Embryonic facial prominence (tissue), 1 donor: ENCODE results near the gene CARF.
"Not testable (repeated sequence)": the region's sequence is repeated elsewhere in the genome, so short reads cannot be mapped to it uniquely, and the experiment has no call there.

Source experiments
- DNase-seq: peaks from one replicate; pipeline ENCODE4 v3.0.0-alpha.2; 2016; ENCODE audit errors: extremely low spot score

The CARF gene

GRCh38 chr2:202911512-202912341 lies at the start of gene CARF, which contains the start of gene WDR12:
Gene CARF, plus strand, starts transcription at chr2:202912275. Its CDS starts 29,628 bp downstream, at chr2:202941903.
Gene WDR12, minus strand, starts transcription at chr2:202911673. Its CDS starts 197 bp downstream, at chr2:202911476.
- peak; percentile 93 for DNase-seq

- DNase-seq, result peak; percentile 60
Observed at GRCh38 chr2:202870431-202871299, 41.4 kb upstream of the CARF start.

- no peak for DNase-seq
Observed at GRCh38 chr2:202871300-202872141, 40.6 kb upstream of the CARF start, which contains the start of gene ICA1L. Gene ICA1L, minus strand, starts transcription at chr2:202871766. Its CDS starts 42,757 bp downstream, at chr2:202829009.

GRCh38 chr2:202877699-202878098 lies 34.4 kb upstream of the CARF start:
- no peak for DNase-seq

- DNase-seq, result no peak
Observed at GRCh38 chr2:202881570-202881969, 30.5 kb upstream of the CARF start.

- no peak for DNase-seq
Observed at GRCh38 chr2:202883987-202884675, 27.9 kb upstream of the CARF start.

- DNase-seq, result no peak
Observed at GRCh38 chr2:202885190-202885589, 26.9 kb upstream of the CARF start.

- not testable (repeated sequence) for DNase-seq
Observed at GRCh38 chr2:202905507-202905906, 6.6 kb upstream of the CARF start.

- no peak for DNase-seq
Observed at GRCh38 chr2:202908186-202908585, 3.9 kb upstream of the CARF start.

- no peak for DNase-seq
Observed at GRCh38 chr2:202909394-202910192, 2.5 kb upstream of the CARF start.

GRCh38 chr2:202910250-202910649 lies 1.8 kb upstream of the CARF start:
- not testable (repeated sequence) for DNase-seq

- no peak for DNase-seq
Observed at GRCh38 chr2:202910698-202911097, 1.4 kb upstream of the CARF start.

GRCh38 chr2:202911203-202911511 lies 918 bp upstream of the CARF start:
- no peak for DNase-seq

GRCh38 chr2:202912342-202913201 lies 497 bp downstream of the CARF start:
- DNase-seq, result not testable (repeated sequence)

GRCh38 chr2:202918860-202919259 lies 6.8 kb downstream of the CARF start:
- no peak for DNase-seq

- DNase-seq, result no peak
Observed at GRCh38 chr2:202932425-202933138, 20.5 kb downstream of the CARF start.

- no peak for DNase-seq
Observed at GRCh38 chr2:202933139-202933510, 21.1 kb downstream of the CARF start.

GRCh38 chr2:202933958-202934357 lies 21.9 kb downstream of the CARF start:
- DNase-seq, result no peak

- DNase-seq, result no peak
Observed at GRCh38 chr2:202934456-202934855, 22.4 kb downstream of the CARF start.
